GM23338 (cell line): ENCODE measurements around the gene CDH23.

ENCODE experiments used
- EZH2phosphoT487 ChIP-seq: fragments of 200-600 bp; sonication (generic); IDR thresholded peaks from one replicate; pipeline ENCODE4 v1.8.1; 2018; ENCODE audit warnings: antibody characterized with exemption; ENCODE audit not compliant: unreplicated experiment
- POLR2AphosphoS5 ChIP-seq: IDR thresholded peaks from 2 replicates; pipeline ENCODE4 v1.6.1; 2016; ENCODE audit warnings: antibody characterized with exemption, low read depth
- TF ChIP-seq, protein P1 (sequence below), 2 experiments: fragments of 200-600 bp in 1 of 2; sonication (generic) in 1 of 2; conservative IDR thresholded peaks; 2 replicates each; pipeline versions ENCODE4 v1.5.1 to v1.6.1; 2016 to 2017; ENCODE audit warnings: antibody characterized with exemption in 2 of 2, low read depth in 2 of 2, mild to moderate bottlenecking in 2 of 2, moderate library complexity in 1 of 2
- TF ChIP-seq, protein P2 (sequence below): IDR thresholded peaks from one replicate; pipeline ENCODE4 v1.6.1; 2018; ENCODE audit warnings: antibody characterized with exemption; ENCODE audit not compliant: unreplicated experiment

DNA sequence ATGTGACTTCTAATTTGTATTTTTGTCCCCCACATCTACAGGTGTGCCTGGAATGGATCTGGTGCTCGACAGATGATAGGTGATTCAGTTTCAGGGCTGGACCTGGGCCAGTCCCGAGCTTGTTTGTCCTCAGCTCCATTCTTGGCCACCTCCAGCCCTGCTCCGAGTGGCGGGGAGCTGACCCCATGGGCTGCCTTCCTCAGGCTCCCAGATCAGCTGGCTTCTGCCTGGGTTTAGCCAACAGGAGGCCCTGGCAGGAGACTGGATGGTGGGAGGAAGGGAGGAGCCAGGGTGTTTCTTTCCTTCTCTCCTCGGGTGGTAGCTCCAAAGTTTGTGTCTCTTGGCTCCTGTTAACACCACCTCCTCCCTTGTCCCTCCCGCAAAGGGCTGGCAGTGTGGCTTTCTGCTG is 75.2 kb downstream of the CDH23 start:
- TF ChIP-seq, protein P1, sequence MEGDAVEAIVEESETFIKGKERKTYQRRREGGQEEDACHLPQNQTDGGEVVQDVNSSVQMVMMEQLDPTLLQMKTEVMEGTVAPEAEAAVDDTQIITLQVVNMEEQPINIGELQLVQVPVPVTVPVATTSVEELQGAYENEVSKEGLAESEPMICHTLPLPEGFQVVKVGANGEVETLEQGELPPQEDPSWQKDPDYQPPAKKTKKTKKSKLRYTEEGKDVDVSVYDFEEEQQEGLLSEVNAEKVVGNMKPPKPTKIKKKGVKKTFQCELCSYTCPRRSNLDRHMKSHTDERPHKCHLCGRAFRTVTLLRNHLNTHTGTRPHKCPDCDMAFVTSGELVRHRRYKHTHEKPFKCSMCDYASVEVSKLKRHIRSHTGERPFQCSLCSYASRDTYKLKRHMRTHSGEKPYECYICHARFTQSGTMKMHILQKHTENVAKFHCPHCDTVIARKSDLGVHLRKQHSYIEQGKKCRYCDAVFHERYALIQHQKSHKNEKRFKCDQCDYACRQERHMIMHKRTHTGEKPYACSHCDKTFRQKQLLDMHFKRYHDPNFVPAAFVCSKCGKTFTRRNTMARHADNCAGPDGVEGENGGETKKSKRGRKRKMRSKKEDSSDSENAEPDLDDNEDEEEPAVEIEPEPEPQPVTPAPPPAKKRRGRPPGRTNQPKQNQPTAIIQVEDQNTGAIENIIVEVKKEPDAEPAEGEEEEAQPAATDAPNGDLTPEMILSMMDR (conservative IDR thresholded peaks at IDR 0.05; ENCODE audit: low read depth in 2 of 2): no peak
- TF ChIP-seq EZH2phosphoT487: no peak
- TF ChIP-seq POLR2AphosphoS5: no peak
- TF ChIP-seq, protein P2, sequence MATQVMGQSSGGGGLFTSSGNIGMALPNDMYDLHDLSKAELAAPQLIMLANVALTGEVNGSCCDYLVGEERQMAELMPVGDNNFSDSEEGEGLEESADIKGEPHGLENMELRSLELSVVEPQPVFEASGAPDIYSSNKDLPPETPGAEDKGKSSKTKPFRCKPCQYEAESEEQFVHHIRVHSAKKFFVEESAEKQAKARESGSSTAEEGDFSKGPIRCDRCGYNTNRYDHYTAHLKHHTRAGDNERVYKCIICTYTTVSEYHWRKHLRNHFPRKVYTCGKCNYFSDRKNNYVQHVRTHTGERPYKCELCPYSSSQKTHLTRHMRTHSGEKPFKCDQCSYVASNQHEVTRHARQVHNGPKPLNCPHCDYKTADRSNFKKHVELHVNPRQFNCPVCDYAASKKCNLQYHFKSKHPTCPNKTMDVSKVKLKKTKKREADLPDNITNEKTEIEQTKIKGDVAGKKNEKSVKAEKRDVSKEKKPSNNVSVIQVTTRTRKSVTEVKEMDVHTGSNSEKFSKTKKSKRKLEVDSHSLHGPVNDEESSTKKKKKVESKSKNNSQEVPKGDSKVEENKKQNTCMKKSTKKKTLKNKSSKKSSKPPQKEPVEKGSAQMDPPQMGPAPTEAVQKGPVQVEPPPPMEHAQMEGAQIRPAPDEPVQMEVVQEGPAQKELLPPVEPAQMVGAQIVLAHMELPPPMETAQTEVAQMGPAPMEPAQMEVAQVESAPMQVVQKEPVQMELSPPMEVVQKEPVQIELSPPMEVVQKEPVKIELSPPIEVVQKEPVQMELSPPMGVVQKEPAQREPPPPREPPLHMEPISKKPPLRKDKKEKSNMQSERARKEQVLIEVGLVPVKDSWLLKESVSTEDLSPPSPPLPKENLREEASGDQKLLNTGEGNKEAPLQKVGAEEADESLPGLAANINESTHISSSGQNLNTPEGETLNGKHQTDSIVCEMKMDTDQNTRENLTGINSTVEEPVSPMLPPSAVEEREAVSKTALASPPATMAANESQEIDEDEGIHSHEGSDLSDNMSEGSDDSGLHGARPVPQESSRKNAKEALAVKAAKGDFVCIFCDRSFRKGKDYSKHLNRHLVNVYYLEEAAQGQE: no peak
